Muscle of leg (tissue), 11 donors: ENCODE results near the gene CRABP2. TPM values are rescaled to one million over a fixed set of nuclear protein-coding genes. Genes with fewer than 3 reads are reported as not detected.

Source experiments
- DNase-seq: peaks from one replicate; pipeline ENCODE4 v3.0.0; 2013
- H3K27ac ChIP-seq: one replicate; pipeline ENCODE4 v1.5.1; 2013; ENCODE audit warnings: mild to moderate bottlenecking, low read length, control low read depth
- H3K27me3 ChIP-seq: one replicate; pipeline ENCODE4 v1.6.1; 2013; ENCODE audit warnings: low read length; ENCODE audit not compliant: control insufficient read depth, insufficient read depth
- H3K36me3 ChIP-seq: one replicate; pipeline ENCODE4 v1.6.1; 2013; ENCODE audit warnings: low read length; ENCODE audit not compliant: control insufficient read depth, insufficient read depth
- H3K4me1 ChIP-seq: one replicate; pipeline ENCODE4 v1.6.1; 2013; ENCODE audit warnings: low read length; ENCODE audit not compliant: control insufficient read depth, insufficient read depth
- H3K4me3 ChIP-seq: one replicate; pipeline ENCODE4 v1.5.1; 2013; ENCODE audit warnings: low read length, control low read depth
- H3K9me3 ChIP-seq: replicated peaks from 2 replicates; pipeline ENCODE4 v1.6.1; 2013; ENCODE audit warnings: low read depth, low read length; ENCODE audit not compliant: control insufficient read depth
- WGBS: methylation state at CpG from one replicate; pipeline ENCODE4 v1.1.5; 2013; ENCODE audit warnings: missing lambda C conversion rate; ENCODE audit not compliant: insufficient coverage; 5-methylcytosine and 5-hydroxymethylcytosine counted together
- polyA plus RNA-seq, 8 donors: library from polyadenylated mRNA; unstranded; fragments of 120-200 nt; gene quantifications; one replicate each; pipeline versions ENCODE4 v1.2.1 to v1.2.3, GENCODE V29; 2013; ENCODE audit warnings: inconsistent platforms in 1 of 8, low replicate concordance in 1 of 8; ENCODE audit not compliant: insufficient read length in 8 of 8, insufficient read depth in 1 of 8
- total RNA-seq: library from RNA; stranded (reverse); fragments of 120-200 nt; gene quantifications from one replicate; pipeline ENCODE4 v1.2.4, GENCODE V29; 2013

The CRABP2 gene
- total and polyA plus RNA-seq, 9 donors = 209 to 376 (median 268) TPM

DNA sequence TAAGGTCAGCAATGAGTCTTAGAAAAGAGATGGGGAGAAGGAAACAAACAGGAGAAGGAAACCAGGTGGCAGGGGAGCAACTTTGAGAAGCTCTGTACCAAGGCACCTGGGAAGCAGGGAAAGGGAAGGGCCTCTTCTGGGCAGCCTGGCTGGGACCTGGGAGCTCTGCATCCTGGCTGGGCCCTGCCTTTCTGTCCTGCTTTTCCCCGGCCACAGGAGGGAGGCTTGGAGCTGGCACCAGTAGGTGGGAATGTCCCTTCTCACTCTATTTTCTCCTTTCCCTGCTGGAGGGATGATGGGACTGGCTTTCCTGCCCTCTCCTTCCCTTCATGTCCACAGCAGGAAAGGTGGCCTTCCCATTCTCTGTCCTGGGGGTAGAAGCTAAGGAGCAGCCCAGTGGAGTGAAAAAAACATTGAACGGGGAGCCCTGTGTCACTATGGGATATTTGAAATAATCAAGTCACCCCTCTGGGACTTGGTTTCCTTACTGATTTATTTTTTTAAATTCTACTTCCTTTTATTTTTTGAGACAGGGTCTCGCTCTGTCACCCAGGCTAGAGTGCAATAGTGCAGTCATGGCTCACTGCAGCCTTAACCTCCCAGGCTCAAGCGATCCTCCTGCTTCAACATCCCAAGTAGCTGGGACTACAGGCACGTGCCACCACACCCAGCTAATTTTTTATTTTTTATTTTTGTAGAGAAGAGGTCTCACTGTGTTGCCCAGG, 23.1 kb downstream of the CRABP2 start:
- no peaks in the 10 kb centered on the region for H3K36me3 ChIP-seq
- 100% methylated on average over 1 of the region's 5 CpGs for WGBS
- peaks cover 32% of the 10 kb centered on the region for H3K27me3 ChIP-seq
- H3K27ac ChIP-seq = no peak overlapping the region
- no peaks in the 10 kb centered on the region for H3K9me3 ChIP-seq
- H3K4me1 ChIP-seq = peaks cover 10% of the 10 kb centered on the region
- no peak overlapping the region for H3K4me3 ChIP-seq
- DNase-seq = no peak

DNA sequence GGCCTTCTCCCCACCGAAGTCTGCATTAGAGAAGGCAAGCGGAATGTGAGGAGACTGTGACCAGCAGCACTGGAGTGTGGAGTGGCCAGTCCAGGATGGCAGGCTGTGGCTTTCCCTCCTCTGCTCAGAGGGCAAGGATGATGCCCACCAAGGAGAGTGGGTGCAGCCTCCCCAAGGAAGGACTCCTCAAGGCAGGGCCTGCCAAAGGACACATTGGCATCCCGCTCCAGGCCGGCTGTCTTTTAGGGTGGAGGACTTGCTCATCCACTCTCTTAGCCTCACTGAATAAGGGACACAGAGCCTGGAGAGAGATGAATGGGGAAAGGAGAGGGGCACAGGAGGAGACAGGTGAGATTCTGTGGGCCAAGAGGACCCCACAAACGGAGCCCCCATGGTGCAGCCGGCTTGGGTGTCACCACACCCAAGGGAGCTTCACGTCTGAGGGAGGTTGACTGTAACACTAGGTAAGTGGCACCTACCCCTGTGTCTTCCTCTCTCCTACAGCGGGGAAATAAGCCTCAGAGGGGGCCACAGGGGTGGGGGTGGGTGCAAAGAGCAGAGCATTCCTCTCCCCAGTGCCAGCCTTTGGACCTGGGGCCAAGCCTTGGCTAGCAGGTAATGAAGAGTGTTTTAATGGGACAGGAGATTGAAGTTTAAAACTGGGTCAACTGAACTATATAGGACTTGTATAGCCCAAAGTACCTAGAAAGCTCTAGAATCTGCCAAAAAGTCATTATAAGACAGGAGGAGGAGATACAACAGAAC, 24.0 kb downstream of the CRABP2 start:
- 100% methylated on average over 1 of the region's 8 CpGs for WGBS
- H3K27me3 ChIP-seq = peaks cover 32% of the 10 kb centered on the region
- no peak overlapping the region for H3K4me3 ChIP-seq
- DNase-seq = no peak
- H3K27ac ChIP-seq = no peak overlapping the region
- no peaks in the 10 kb centered on the region for H3K9me3 ChIP-seq
- peaks cover 11% of the 10 kb centered on the region for H3K4me1 ChIP-seq
- no peaks in the 10 kb centered on the region for H3K36me3 ChIP-seq

DNA sequence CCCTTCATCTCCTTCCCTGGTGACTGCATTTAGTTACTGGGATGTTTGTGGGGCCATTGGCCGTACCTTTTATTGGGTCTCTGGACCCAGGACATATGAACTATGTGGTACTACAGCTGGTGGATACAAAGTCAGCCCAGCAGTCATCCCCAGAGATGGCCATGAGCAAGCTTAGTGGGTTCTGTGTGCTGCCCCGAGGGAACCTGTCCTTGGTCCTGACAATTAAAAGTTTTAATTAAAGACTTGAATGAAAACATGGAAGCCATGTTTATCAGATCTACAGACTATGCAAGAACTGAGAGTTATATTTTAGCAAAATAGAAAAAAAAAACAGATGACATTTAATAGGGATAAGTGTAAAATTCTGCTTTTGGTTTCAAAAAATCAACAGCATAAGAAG, 25.3 kb downstream of the CRABP2 start:
- WGBS = no CpG with 5 or more reads among the region's 2 CpGs
- peaks cover 35% of the 10 kb centered on the region for H3K27me3 ChIP-seq
- H3K4me3 ChIP-seq = no peak overlapping the region

DNA sequence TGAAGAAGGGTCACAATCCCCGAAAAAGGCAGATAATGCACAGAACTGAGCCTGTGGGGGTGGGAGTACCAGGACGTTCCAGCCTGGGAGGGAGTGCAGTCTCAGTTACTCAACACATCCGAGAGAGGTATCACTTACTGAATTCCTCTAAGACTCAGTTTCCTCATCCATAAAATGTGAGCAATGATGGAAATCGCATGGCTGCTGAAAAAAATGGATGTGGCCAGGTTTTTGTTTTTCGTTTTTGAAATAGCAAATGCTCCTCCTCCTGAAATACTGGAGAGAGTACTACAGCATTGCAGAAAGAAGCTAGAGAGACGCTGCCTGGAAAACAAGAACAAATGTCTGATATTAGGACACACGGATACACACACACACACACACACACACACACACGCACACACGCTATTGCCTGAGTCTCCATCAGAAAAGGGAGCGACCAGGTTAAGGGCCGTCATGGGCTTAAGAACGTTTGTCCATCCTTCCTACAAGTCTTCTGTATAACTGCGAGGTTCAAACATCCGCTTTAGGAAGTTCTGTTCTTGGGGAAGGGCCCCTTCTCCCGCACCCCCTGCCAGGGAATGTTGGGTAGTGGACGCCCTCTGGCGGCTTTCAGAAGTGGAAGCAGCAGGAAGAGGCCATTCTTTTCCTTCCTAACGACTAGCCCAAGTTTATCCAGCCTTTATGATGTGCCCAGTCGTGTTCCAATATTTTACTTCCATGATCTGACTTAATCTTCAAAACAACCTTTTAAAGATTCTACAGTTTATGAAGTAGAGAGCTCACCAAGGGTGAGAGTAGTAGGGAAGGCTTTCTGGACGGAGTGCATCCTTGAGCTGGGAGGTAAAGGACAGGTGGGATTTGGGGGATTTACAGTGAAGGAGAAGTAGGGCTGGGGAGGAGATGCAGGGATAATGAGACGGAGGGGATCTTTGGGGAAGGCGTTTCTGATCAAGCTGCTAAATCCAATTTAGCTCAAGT, 27.5 kb downstream of the CRABP2 start:
- WGBS = under 1% methylated on average over 9 of the region's 22 CpGs
- Histone ChIP-seq H3K4me3 (peak overlapping the region; percentile 96), H3K36me3 (peaks cover 32% of the 10 kb centered on the region), H3K9me3 (no peaks in the 10 kb centered on the region), H3K27ac (peak overlapping the region; percentile 95), H3K27me3 (peaks cover 24% of the 10 kb centered on the region), H3K4me1 (peaks cover 42% of the 10 kb centered on the region)
- DNase-seq = peak; percentile 95

More for the DNA sequence above, 25.3 kb downstream of the CRABP2 start:
- H3K9me3 ChIP-seq = no peaks in the 10 kb centered on the region
- peaks cover 10% of the 10 kb centered on the region for H3K36me3 ChIP-seq
- no peak overlapping the region for H3K27ac ChIP-seq
- H3K4me1 ChIP-seq = peaks cover 20% of the 10 kb centered on the region
- no peak for DNase-seq

DNA sequence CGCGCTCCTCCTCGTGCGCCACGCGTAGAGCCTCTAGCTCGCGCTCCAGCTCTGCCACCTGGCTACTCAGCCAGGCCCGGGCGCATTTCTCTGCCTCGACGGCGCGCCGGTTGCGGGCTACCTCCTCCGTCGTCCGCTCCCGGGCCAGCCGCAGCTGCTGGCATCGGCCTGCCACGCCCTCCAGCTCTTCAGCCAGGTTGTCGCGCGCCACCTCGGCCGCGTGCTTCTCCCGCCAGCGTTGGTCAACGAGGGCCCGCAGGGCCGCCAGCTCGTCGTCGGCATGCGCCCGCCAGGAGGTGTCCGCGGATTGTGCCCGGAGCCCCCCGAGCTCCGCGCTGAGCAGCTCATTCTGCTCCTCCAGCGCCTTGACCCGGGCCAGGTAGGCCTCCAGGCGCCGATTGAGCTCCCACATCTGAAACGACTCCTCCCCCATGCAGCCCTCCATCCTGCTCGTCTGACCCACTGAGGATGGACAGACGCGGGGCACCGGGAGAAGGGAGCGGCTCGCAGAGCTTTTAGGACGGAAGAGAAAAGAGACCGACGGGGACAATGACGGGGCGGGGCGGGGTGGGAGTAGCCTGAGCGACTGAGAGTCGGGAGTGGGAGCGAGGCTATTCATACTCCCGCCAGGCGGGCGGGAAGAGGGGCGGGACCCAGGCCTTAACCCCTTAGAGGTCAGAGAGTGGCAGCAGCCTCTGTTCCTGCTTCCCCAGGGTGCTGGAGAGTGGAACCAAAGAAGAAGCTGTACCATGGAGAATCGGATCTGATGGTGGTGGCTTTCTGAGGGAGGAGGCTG, 28.4 kb downstream of the CRABP2 start, which contains the start of gene NES:
Gene NES (minus strand): TSS at position 588 of the 796 bp plus-strand sequence. CDS start 143 bp downstream, at position 445.
- Histone ChIP-seq H3K4me1 (peaks cover 47% of the 10 kb centered on the region), H3K36me3 (peaks cover 41% of the 10 kb centered on the region), H3K27ac (peak within 1 kb of the TSS; percentile 95), H3K9me3 (no peaks in the 10 kb centered on the region), H3K4me3 (peak within 1 kb of the TSS; percentile 96), H3K27me3 (peaks cover 23% of the 10 kb centered on the region)
- DNase-seq = peak; percentile 95
- WGBS = 1% methylated on average over 62 of the region's 70 CpGs

DNA sequence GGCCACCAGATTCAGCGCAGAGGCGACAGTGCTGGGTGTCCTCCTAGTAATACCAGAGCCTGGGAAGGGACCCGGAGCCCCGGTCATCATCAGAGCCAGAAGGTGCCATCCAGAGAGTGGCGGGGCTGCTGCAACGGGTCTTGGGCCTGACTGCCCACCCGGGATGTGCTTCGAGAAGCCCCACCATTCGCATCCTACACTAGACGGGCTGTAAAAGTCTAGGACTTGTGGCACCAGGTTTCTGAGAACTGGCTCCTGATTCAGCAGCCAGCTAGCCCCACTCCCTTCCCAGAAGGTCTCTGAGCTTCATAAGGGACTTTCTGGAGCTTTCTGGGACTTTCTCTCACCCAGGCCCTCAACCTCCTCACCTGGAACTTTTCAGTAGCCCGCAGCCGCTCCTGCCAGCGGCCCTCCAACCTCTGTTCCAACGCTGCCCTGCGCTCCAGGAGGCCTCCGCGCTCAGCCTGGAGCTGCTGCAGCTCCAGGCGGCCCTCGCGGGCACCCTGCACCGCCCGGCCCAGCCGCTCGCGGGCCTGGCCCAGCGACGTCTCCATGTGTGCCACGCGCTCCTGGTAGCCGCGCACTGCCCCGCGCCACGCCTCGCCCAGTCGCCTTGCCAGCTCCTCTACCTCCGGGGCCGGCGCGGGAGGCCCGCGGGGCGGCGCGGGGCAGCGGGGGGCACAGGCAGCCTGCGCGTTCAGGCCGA, 29.1 kb downstream of the CRABP2 start:
- no peak for DNase-seq
- no peaks in the 10 kb centered on the region for H3K9me3 ChIP-seq
- H3K27me3 ChIP-seq = peaks cover 16% of the 10 kb centered on the region
- 2% methylated on average over 48 of the region's 49 CpGs for WGBS
- peaks cover 51% of the 10 kb centered on the region for H3K4me1 ChIP-seq
- H3K4me3 ChIP-seq = peak overlapping the region; percentile 96
- H3K27ac ChIP-seq = peak overlapping the region; percentile 95
- peaks cover 48% of the 10 kb centered on the region for H3K36me3 ChIP-seq

DNA sequence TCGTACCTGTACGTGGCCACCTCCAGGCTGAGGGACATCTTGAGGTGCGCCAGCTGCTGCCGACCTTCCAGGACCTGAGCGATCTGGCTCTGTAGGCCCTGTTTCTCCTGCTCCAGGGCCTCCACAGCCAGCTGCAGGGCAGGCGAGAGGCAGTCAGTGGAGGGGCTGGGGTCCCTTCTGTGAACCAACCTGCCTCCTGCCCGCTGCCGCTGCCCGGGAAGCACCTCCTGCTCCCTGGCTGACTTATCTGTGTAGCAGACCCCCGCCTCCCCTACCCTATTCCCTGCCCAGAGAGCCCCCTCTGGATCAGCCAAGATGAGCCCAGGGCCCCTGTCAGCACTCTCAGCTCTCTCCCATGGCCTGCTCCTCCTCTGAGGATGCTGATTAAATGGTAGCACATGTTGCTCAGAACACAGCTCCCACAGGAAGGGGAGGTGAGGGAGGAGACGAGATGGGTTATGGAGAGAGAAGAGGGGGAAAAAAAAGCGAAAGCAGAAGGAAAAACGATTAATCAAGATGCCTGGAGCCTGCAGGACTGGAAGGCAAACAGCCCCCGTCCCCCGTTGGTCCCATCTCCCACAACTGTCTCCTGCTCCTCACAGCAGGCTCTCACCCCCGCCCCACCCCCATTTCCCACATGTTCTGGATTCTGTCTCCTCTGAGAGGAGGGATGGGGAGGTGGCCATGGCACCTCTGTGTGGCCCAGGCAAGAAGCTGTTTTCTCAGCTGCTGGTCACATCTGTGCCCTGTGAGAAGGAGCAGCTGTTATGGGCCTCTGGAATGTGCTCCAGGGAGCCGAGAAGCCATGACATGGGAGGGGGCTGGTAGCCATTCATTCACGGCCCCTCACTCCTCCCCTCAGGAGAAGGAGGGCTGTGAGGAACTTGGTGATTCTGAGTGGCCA, 29.9 kb downstream of the CRABP2 start:
- 33% methylated on average over 6 of the region's 18 CpGs for WGBS
- Histone ChIP-seq H3K9me3 (no peaks in the 10 kb centered on the region), H3K27ac (peak overlapping the region; percentile 95), H3K4me1 (peaks cover 59% of the 10 kb centered on the region), H3K36me3 (peaks cover 56% of the 10 kb centered on the region), H3K4me3 (peak overlapping the region; percentile 96), H3K27me3 (peaks cover 13% of the 10 kb centered on the region)
- peak; percentile 86 for DNase-seq

DNA sequence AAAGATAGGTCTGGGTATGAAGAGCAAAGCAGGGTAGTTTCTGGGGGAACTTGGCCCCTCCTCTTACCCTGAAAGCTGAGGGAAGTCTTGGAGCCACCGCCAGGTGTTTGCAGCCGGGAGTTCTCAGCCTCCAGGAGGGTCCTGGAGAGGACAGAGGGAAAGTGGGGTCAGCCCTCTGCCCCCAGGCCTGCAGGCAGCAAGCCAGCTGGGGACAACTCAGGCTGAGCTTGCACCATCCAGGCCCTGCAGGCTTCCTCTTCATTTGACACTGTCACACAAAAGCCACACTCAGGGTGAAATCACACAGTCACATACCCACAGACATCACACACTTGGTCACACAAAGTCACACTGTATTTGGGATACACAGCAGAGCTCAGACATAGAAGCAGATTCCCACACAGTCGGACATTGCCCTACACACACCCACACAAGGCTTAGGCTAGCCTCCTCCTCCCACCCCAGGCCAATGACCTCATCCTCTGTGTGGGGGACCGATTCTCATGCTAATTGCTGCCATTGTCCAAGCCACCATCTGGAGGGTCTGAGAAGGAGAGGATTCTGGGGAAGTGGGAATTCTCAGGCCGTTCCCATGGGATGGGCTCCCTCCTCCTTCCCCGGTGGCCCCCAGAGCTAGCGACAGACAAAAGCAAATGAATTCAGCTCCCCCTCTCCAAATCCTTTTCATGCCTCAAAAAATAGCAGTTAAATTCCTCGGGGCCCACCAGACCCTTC, 31.8 kb downstream of the CRABP2 start:
- DNase-seq = peak; percentile 44
- H3K36me3 ChIP-seq = peaks cover 61% of the 10 kb centered on the region
- H3K4me3 ChIP-seq = peak overlapping the region; percentile 96
- H3K27ac ChIP-seq = peak overlapping the region; percentile 95
- peaks cover 10% of the 10 kb centered on the region for H3K27me3 ChIP-seq
- H3K4me1 ChIP-seq = peaks cover 78% of the 10 kb centered on the region
- no peaks in the 10 kb centered on the region for H3K9me3 ChIP-seq
- WGBS = 31% methylated on average over 4 of the region's 8 CpGs
